NCI-H2196 treated with DMSO at 0.1 percent for 48 hours (cell line): ENCODE measurements around the gene SLU7.
"Not testable (repeated sequence)": the region's sequence is repeated elsewhere in the genome, so short reads cannot be mapped to it uniquely, and the experiment has no call there.

Source experiments
- DNase-seq: peaks from one replicate; lab custom pipeline; 2025; ENCODE audit not compliant: unreplicated experiment; lab: John Stamatoyannopoulos, UW

The SLU7 gene

DNA sequence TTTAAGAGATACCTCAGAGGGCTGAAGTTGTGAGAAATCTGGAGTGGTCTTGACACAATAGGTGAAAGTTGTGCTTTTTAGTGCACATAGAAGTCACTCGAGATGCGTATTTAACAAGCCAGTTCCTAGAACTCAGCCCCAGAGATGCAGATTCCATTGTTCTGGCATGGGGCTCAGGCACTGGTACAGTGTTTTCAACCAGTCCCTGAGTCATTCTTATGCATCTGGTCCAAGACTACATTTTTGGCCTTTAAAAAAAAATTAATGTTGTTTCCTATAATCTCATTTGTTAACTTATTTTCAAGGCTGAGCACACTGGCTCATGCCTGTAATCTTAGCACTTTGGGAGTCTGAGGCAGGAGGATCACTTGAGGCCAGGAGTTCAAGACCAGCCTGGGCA lies 32.4 kb upstream of the SLU7 start:
- no peak for DNase-seq

DNA sequence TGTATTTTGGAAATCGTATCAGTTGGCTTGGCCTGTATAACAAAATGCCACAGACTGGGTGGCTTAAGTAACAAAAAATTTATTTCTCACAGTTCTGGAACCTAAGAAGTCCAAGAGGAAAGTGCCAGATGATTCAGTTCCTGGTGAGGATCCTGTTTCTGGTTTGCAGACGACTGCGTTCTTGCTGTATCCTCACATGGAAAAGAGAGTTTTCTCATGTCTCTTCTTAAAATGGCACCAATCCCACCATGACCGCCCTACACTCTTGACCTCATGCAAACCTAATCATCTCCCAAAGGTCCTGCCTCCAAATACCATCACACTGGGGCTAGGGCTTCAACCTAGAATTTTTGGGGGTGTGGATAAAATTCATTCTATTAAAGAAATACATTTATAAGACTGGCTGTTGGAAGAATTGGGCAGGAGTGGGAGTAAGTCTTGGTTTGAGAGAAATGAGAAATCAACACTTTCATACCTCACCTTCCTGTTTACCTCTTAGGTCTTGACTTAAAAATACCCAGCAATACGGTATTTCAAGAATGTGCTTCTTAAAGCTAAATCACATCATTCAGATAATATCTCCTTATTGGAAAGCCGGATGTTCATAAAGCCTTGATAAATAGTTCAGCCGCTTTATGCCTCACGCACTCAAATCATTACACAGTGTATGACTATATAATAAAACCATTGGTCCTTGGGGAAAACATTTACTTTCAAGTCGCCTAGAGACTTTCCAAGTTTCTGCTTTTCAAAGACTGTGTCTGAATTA lies 31.5 kb upstream of the SLU7 start:
- no peak for DNase-seq

DNA sequence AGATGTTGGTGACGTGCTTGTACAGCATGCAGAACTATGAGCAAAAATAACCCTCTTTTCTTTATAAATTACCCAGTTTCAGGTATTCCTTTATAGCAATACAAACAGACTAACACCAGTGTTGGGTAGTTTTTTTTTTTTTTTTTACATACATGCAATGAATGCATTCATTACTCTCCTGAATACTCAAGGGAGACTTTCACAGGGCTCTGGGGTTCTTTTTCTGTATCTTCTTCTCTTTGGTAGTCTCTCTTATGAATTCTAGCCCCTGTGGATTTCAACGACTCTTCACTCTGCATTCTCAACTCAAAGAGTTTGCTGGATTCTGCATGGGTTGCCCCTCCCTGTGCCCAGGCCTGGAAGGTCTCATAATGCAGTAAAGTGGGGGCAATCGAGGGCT lies 30.6 kb upstream of the SLU7 start:
- DNase-seq = no peak

DNA sequence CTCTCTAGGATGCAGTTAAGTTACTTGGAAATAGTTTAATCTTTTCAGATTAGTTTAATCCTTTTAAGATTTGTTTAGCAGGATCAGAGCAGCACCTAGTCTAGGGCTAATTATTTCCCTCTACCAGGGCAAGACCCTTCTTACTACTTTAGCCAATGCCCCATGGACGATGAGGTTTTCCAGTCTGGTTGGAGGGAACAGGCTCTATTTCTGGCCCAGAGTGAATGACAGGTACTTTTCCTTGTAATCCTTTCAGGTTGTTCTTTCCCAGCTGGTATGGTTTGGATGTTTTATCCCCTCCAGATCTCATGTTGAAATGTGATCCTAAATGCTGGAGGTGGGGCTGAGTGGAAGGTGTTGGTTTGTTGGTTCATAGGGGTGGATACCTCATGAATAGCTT lies 30.0 kb upstream of the SLU7 start:
- no peak for DNase-seq

DNA sequence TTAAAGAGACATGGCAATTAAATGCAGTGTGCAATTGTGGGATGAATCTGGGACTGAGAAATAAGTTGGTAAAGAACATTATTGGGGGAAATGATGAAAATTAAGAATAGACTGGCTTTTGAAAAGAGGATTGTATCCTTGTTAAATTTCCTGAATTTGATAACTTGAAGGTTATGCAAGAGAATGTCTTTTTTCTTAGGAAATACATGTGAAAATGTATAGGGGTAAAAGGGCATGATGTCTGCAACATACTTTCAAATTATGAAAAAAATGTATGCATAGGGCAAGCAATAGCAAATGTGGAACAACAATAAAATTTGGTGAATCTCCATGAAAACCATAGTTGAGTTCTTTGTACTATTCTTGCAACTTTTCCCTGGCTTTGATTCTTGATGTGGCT lies 26.9 kb upstream of the SLU7 start:
- DNase-seq = no peak

DNA sequence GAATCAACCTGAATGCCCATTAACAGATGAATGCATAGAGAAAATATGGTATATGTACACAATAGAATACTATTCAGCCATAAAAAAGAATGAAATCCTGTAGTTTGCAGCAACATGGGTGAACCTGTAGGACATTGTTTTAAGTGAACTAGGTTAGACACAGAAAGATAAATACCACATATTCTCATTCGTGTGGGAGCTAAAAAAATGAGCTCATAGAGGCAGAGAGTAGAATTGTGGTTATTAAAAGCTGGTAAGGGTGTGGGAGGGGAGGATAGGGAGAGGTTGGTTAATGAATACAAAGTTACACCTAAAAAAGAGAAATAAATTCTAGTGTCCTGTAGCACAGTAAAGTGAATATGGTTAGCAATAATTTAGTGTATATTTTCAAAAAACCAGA lies 26.3 kb upstream of the SLU7 start:
- DNase-seq = no peak

DNA sequence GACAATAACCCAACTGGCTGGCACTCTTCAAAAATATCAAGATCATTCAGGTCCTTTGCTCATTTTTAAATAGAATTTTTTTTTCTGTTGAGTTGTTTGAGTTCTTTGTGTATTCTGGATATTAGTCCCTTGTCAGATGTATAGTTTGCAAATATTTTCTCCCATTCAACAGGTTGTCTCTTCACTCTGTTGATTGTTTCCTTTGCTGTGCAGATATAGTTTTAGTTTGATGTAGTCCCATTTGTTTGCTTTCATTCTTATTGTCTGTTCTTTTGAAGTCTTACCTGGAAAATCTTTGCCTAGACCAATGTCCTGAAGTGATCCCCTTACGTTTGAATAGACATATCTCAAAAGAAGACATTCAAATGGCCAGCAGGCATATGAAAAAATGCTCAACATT lies 25.5 kb upstream of the SLU7 start:
- DNase-seq = no peak

DNA sequence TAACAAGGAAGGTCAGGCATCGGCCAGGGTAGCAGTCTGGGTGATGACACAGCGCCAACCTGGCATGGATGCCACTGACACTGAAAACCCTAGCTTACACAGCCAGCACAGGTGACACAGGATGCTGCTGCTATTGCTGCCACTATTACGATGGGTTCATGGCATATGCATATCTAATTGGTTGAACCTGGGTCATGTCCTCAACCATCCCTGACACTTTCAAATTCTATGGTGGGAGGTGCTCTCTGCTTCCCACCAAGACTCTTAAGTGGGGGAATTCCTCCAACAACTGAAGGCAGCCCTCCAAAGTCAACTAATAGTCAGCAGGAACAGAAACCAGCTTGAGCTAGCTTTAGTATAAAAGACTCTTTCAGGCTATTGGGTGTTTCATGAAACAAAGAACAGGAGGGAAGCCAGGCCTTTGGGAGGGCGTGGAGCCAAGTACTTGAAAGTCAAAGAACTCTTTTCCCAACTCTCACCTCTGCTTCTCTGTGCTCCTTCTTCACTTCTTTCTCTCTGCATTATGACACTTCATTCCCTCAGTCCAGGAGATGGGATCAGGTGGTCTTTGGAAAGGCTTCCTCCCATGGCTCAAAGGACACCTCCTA lies 24.0 kb upstream of the SLU7 start:
- DNase-seq = no peak

DNA sequence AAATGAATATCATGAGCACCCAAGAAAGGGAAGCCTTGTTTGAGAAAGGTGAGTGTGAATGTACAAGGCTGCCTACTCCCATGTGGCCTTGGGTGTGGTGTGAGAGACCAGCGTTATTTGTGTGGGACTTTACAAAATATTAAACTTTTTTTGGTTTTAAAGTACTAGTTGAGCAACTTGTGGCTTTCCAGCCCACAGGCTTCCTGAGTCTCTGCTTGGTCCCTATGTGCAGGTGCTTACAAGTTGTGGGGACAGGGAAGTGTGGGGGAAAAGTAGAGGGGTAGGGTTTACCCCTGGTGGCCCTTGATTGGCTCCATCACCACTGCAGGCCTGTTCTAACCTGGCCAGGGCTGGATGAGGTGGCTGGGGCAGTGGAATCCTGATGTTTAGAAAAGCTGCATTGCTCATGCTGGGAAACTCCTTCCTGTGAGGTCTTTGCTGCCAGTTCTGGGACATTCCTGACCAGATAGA lies 22.5 kb upstream of the SLU7 start:
- DNase-seq = no peak

DNA sequence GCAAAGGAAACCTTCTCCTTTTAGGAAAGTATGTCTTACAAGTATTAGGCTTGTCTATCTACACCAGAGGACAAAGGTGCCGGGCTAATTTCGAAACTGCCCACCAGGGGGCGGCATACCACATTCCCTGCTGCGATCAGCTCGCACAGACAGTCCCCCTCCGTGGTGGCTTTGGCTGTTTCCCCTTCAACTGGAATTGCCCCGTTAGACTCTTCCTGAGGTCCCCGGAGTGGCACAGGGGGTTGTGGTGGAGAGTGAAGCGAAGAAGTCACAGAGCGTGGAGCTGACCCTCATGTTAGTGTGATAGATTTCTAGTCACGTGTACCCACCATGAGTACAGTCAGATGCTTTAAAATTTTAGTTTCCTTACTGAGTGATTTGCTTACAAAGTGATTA lies 20.3 kb upstream of the SLU7 start:
- peak; percentile 19 for DNase-seq

DNA sequence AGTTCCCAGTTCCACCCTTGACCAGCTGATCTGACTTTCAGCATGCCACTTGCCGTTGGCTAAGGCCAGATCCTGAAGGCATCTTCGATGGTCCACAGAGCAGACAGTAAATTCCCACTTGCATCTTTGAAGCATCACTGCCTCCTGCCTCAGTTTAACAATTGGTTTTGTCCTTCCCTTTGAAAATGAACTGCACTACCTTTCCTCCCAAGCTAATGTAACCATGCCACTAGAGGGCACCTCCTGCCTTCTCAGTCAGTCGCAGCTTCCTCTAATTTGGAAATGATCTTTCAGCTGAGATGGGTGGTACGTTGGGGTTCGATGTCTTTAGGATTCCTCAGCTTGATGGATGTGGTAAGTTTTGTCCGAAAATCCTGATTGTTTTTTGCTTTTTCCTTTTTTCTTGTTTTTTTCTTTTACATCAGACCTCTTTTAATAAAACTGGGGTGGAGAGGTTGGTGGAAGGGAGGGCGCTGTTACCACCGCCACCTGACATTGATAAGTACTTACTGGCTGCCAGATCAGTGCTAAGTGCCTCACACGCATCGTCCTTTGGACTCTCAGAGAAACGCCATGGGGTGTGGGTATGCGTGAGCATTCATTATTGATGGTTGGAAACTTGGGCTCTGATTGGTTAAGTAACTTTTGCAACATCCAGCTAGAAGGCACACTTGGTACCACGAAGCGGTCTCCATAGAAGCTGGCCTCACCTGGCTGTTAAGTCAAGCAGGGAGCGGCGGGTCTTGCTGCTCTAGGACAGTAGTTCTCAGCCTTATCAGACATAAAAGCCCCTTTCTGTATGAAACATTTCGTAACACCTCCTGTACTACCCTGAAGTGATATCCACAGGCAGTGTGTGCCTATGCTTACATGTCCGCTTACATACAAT lies 19.7 kb upstream of the SLU7 start:
- peak; percentile 36 for DNase-seq

DNA sequence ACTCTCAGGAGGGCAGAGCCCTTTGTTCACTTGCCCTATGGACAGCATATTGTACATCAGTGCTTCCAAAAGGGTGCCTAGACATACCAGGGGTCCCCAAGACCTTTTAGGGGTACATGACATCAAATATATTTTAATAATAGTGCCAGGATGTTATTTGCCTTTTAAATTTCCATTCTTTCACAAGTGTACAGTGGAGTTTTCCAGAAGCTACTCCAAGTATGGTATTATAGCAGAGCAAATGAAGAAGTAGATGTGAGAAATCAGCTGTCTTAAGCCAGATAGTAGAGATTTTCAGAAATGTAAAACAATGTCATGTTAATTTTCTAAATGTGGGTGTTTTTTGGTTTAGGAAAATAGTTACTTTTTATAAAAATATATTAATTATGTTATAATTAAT lies 18.4 kb upstream of the SLU7 start:
- no peak for DNase-seq

DNA sequence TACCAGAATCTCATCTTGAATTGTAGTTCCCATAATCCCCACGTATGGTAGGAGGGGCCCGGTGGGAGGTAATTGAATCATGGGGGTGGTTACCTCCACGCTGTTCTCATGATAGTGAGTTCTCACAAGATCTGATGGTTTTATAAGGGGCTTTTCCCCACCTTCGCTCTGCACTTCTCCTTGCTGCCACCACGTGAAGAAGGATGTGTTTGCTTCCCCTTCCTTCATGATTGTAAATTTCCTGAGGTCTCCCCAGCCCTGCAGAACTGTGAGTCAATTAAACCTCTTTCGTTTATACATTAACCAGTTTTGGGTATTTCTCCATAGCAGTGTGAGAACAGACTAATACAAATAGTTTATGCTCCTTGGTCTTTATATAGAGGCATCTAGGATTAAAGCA lies 17.8 kb upstream of the SLU7 start:
- not testable (repeated sequence) for DNase-seq

DNA sequence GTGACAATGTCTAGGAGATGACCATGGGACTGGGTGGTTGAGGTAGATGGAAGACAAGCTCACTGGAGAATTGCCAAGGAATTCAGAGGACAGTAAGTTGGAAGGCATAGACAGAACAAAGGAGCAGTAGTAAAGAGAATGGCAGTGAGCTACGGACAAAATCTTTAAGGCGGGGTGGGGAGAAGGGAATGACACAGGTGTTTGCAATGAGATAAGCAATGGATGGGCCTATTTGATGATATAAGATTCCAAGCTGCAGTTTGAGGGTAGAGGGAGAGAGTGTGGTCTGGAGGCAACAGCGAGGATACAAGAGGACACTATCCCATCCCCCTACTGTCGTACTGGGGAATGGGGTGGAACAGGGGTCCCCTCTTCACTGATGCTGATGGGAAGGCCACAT lies 17.1 kb upstream of the SLU7 start:
- no peak for DNase-seq

DNA sequence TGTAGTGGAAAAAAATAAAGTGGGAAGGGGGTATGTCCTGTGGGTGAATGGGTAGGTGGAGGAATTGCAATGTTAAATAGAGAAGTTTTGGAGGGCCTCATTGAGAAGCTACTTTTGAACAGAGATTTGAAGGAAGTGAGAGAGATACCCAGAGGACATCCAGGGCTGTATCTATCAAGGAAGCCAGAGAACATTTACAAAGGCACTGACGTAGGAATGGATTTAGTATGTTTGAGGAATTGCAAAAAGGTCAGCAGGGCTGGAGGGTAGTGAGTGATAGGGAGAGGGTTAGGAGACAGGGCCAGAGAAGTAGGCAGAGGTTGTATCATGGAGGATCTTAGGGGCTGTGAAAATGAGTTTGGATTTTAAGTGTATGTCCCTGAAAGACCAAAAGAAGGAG lies 16.7 kb upstream of the SLU7 start:
- DNase-seq = no peak

DNA sequence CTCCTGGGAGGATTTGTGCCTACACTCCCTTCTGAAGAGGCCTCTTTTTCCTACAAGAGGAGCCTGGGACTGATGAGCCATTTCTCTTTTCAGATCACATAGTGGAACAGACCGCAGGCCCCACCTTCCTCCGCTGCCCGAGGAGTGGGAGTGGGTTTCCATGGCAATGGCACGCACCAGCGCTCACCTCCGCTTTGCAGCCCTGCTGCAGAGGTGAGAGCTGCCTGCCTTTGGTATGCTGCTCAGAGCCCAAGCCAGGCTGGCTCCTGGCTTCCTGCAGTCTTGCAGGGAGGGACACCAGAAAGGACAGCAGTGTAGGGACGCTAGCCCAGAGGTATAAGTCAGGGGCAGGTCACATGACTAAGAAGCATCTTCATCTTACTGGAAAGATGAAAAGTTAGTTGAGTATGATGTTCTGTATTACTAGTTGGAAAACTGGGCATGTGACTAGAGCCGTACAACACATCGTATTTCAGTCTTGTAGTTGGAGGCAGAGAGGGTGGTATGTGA lies 15.2 kb upstream of the SLU7 start:
- no peak for DNase-seq

DNA sequence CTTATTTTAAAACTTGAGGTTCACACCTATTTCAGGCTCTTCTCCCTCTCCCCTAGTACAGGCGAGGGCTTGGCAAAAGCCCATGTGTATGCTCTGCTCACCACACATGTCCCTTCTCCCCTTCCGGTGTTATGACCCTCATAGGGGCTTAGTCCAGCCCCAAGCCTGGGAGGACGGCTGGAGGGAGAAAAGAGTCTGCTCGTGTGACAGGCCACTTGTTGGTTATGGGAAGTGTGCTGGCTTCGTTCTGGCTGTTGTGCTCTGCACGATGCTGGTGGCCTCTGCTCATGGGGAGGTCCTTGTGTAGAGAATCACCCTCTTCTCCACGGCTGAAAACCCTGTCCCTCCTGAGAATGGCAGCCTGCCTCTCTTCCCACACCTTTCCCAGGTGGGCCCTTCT lies 13.9 kb upstream of the SLU7 start:
- no peak for DNase-seq

DNA sequence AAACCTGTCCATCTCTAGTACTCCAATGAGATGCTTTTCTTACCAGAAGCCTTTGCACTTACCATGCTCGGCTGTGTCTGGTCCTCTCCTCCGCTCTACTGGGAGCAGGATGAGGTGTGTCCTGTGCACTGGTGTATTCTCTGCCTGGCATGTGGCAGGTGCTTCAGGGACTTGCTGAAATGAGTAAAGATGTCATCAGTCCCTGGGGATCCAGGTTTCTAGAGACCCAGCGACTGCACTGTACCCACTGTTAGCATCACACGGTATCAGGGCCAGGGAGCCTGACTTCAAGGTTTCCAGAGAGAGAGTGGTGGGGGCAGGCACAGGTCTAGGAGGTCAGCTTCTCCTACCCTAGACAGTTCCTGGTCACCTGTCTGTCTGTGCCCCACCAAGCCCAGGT lies 13.3 kb upstream of the SLU7 start:
- DNase-seq = no peak

DNA sequence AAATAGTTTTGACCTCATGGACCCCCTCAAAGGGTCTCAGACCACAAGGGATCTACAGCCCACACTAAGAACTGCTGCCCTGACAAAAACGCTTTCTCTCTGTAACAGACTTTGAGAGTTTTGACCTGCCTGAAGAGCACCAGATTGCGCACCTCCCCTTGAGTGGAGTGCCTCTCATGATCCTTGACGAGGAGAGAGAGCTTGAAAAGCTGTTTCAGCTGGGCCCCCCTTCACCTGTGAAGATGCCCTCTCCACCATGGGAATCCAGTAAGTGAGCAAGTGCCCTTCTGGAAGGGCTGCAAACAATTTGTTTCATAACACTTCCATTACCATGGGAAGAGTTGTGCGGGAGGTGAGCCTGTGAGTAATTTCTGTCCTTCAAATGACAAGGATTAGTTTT lies 8.7 kb upstream of the SLU7 start:
- no peak for DNase-seq

DNA sequence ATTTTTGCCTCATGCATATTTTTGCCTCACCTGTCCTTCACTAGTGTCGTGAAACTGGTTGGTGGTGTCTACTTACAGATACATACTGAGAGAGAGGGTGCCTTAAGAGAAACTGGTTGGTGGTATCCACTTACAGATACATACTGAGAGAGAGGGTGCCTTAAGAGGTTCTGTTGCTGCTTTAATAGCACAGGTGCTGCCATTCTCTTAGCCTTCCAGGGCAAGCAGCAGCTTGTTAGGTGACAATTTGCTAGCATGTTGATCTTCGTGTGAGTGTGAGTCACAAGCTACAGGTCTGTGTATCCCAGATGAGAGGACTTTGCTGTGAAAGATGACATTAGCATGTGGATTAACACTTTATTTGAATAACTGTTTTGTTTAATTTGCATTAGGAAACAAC lies 4.2 kb upstream of the SLU7 start:
- no peak for DNase-seq

DNA sequence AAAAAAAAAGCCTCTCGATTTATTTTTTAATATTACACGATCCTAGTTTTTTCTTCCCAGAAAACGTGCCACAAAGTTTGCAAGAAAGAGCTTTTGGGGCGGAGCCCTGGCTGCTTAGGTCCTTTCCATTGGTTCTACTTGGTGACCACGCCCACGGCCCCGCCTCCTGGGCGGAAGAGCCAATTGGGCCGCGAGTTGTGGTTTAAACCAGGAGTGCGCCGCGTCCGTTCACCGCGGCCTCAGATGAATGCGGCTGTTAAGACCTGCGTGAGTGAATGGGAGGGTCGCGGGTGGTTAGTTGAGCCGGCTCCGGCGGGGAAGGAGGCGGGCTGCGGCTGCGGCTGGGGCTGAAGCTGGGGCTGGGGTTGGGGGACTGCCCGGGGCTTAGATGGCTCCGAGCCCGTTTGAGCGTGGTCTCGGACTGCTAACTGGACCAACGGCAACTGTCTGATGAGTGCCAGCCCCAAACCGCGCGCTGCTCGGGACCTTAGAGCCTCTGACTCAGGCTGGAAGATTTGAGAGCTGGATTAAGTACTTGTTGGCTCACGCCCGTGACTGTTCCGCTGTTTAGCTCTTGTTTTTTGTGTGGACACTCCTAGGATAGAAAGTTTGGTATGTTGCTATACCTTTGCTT lies 2.9 kb upstream of the SLU7 start, which contains the start of gene PTTG1:
PTTG1 (plus strand) TSS at position 231 of the 634 bp plus-strand sequence. CDS start 458 bp downstream, outside the sequence.
- peak; percentile 84 for DNase-seq
